ENCODE results near the gene PRDM10. TPM values are rescaled to one million over a fixed set of nuclear protein-coding genes. Genes with fewer than 3 reads are reported as not detected.
"Not testable (repeated sequence)": the region's sequence is repeated elsewhere in the genome, so short reads cannot be mapped to it uniquely, and the experiment has no call there.

PRDM10 gene
- polyA plus RNA-seq, 5 donors = 7.9 to 13.5 (median 9.5) TPM

DNA sequence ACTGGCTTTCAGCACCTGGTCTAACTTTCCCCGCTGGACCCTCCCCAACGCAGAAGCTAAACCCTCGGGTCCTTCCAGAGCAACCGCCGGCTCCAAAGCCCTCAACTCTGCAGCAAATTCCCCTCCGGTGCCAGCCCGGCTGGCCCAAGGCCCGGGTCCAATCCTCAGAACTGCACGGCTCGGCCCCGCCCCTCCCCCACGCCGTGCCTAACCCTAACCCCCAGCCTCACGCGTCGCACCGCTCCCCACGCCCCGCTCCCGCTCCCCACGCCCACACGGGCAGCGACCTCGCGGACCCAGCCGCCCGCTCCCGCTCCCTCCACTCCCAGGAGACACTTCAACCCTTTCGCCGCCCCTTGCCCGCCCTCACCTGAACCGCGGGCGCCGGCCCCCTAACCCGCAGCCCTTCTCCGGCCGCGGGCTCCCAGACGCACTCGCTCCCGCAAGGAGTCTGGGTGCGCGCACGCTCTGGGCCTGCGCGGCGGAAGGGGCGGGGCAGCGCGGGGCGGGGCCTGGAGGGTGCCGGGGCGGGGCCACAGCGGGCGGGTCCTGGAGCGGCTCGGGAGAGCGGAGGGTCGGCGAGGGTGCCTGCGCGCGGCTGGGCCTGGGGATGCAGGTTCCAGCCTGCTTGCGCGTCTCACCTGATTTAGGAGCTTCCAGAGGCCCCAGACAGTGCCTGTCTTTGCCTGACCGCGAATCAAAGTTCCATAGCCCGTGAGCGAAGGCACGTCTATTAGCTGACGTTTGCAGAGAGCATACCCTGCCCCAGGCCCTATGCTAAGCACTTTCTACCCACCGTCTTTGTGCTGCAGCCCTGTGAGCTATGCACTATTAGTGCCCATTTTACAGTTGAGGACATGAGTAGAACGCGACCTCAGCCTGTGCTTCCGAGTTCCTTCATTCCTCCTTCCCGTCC lies 107.3 kb downstream of the PRDM10 start, which contains the start of gene NFRKB:
NFRKB (minus strand) TSS at position 453 of the 916 bp plus-strand sequence. CDS start 2,729 bp downstream, outside the sequence.
- peak; percentile 80 for DNase-seq

DNA sequence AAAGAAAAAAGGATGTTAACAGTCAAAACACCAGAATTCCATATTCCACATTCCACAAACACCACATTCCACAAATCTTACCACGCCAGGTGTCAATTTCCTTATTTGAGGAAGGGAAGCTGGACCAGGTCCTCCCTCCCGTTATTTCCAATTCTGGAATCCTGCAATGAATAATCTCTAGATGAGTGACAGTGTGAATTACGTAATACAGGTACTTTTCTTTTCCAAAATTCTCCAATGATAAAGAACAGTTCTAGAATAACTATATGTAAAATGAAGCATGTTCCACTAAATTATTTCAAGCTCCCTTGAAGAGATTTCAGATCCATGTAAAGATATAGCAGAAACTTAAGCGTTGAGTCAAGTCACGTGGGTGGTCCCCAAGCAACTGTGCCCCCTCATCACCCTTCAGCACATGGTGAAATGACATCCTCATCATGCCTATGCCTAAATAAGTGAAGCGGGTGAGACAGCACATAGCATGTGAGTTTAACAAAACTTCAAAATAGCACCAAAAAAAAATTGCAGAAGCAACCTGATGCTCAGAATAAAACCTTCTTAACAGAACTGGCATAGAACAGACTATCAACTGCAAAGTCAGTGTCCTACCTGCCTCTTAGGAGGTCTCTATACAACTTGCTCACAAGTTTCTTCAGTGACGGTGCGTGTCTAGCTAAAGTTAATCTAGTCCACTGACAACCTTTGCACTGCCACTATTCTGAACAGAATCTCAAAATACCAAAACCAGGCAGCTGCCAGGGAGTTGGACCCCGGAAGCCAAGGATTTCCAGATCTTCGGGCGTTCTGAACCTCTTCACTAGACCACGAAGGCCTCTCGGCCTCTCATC lies 108.1 kb downstream of the PRDM10 start:
- DNase-seq = peak in 1 of 2 donors; percentile 3

DNA sequence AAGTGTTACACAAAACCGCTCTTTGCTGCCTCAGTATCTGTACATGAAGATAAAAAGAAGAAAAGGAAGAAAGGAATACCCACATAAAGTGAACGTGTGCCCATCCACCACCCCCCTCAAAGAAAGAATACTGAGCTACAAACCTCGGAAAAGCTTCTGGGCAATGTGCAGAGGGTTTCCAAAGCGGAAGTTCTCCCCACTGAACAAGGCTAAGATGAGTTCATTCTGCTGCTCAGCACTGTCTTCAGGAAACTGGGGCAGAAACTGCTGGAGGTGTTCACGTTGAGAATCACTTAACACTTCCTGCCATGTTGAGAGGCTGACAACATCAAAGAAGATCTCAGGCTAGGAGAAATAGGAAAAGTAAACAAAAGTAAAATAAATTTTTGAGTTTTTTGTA lies 114.2 kb downstream of the PRDM10 start:
- DNase-seq = no peak

DNA sequence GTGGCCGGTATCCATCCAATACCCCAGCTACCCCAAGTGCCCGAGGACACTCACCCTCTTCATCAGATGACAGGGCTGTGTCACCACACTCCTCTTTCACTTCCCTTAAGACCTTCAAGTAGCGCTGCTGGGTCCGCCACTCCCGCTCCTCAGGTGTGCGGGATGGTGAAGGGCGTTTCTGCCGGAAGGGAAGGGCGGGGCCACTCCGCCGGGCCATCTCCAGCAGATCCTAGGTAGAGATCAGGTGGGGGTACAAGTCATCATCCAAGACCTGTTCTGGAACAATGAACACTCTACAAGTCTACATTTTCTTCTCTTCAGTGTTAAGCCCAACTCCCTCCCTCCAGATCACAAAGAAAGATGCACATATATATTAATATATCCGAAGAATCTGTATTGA lies 117.3 kb downstream of the PRDM10 start:
- DNase-seq = no peak

DNA sequence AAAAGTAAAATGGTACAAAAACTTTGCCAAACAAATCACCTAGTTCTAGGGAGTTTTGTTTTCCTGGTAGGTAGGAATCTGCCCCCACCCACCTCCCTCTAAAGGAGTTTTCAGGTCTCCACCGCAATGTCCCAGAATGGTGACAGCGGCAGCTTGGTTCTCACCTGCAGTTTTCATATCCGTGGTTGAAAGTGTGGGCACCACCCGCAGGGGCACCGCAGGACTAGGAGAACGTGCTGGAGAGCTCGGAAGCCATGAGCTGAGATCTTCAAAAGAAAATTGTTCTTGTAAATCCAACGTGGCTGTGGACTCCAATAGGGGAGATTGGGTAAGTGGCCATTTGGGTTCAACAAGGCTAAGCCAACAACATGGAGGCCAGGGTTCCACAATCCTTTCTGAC lies 118.1 kb downstream of the PRDM10 start:
- no peak for DNase-seq

DNA sequence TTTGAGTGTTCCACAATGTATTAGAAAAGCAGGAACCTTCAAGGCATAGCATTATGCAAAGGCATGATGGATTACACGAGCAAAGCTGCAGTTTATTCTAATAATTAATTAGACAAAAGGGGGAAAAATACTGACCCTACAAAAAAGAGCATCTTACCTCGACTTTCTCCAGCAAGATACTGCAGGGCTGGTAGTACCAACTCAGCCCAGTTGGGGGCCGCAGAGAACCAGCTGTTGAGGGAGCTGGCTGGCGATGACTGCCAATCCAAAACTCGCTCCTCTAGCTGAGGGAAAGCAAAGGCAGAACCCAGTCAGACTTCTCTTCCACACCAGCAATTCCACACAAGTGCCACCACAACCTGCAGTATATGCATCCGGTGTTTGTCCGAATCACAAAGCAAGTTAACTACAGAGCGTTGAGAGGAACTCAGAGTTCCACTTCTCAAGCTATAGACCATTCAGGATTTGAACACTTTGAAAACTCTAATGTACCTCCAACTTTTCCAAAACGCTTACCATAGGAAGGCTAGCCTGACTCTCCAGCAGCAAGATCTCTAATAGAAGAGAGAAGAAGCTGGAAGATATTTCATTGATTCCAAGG lies 121.0 kb downstream of the PRDM10 start:
- no peak for DNase-seq

DNA sequence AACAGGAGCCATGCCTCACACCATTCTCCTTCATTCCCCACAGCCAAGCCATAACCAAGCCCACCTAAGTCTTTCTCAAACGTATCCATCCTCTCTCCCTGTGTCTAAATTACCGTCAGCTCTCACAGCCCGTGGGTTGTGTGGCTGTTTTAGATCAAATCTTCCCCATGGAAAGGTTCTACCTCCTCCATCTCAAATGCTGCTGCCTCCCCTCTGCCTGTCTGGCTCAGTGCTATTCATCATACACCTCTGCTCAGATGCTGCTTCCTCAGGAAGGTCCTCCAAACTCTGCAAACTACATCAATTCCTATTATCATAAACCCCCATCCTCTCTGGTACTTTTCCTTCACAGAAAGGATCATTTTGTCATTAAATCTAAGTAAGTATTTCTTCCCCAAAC lies 122.3 kb downstream of the PRDM10 start:
- no peak for DNase-seq

DNA sequence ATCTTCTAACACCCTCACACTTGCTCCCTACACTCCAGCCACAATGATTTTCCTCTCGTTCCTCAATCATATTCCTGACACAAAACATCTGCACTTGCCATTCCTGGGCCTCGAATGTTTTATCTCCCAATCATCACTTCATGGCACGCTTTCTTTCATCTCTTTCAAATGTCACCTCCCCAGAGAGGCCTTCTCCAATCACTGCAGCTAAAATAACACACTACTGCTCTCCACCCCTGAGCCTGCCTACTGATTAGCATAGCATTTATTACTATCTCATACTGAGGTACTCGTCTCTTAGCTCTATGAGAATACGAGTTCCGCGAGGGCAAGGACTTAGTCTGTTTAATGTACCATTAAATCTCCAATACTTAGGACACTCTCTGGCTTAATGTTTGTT lies 130.7 kb downstream of the PRDM10 start:
- no peak for DNase-seq

DNA sequence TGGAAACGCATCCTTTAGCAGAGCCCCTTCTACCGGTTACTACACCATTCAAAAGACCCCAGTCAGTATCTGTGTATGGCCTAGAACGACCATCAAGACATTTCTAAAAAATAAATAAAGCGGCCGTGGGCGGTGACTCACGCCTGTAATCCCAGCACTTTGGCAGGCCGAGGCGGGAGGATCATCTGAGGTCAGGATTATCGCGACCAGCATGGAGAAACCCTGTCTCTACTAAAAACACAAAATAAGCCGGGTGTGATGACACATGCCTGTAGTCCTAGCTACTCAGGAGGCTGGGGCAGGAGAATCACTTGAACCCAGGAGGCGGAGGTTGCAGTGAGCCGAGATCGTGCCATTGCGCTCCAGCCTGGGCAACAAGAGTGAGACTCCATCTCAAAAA lies 134.0 kb downstream of the PRDM10 start:
- DNase-seq = not testable (repeated sequence)

DNA sequence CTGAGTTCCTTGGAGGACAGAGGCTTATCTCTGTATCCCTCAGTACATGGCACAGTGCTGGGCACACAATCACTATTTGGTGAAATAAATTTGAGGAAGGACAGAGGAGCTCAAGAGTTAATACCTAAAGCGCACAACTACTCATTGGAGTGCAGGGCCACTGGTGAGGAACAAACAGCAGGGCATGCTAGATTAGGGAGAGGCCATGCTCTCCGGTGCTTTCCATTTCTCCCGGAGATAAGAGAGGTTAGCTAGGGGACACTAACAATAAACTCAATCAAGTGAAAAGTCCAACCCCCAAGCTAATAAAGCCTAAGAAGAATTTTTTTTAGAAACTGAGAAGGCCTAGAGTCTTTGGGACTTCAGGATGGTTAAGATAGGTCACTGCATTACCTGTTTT lies 136.3 kb downstream of the PRDM10 start:
- DNase-seq = no peak

DNA sequence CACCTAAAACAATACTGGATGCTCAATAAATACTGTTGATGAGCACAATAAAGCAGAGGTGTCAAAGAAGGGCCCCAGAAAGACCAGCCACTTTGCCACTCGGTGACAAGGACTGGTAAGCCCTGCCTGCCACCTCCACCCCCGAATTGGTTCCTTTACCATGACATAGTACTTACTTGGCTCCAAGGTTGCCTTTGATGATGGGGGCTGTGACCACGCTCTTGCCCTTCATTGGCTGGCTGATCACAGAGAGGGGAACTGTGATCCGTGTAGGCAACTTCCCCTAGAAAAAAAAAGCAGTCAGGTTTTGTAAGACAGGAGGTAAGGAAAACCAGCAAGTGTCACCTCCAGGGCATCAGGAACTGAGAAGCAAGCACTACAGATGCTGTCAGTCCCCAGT lies 136.9 kb downstream of the PRDM10 start:
- DNase-seq = no peak

DNA sequence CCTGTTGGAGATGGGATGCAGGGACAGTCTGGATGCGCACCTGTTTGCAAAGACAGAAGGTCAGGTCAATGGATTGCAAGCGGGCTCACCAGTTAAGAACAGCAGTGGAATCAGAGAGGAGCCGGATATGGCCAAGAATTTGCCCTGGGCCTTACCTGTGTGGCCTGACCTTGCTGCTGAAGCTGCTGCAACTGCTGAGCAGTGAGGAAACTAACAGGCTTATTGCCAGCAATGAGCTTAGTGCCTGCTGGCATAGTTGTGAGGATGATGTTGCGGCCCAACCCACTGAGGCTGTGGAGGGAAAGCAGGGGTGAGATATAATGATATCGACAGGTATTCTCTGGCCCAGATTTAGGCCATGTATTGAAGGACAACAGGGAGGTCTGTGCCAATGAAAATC lies 137.8 kb downstream of the PRDM10 start:
- no peak for DNase-seq

DNA sequence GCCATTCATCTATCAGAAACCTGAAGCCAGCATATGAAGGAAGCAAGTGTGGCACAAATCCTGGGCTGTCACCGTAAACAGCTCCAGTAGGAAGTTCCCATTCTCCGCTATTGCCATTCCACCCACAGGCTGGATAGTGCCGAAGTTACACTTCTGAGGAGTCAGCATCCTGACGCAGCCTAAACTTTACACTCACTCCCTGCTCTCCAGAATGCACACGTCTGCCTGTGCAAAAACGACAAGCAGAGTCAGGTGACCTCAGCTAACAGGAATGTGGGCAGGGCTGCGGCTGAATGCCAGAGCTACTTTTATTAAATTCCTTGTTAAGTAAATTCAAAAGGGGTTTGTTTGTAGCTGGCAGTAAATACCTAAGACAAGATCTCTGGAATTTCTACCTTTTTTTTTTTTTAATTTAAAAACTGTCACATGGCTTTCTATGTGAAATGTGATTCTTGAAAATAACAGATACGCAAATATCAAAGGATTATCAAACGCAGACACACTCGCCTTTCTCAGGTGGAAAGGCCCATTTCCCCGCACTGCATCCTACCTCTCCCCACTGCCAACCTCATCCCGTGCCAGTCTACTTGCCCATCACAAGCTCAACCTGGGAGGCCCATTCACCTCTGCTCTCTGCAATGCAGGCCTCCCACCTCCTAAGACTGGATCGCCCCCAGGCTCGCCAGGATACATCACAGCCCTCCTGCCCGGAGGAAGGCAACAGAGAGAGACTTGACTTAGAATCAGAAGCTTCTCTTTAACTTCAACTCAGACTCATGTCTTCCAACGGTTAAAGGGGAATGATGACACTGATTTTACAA lies 140.7 kb downstream of the PRDM10 start:
- DNase-seq = peak; percentile 57 to 58

DNA sequence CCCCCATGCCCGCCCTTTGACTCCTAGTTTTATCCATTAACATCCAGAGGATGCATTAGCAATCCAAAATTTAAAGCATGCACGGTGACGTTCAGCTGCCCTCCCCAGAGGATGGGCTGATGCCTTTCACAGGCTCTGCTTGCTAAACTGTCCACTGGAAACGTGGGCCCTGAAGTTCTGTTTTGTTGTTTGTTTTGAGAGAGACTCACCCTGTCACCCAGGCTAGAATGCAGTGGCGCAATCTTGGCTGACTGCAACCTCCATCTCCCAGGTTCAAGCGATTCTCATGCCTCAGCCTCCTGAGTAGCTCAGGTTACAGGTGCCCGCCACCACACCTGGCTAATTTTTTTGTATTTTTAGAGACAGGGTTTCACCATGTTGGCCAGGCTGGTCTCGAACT lies 146.6 kb downstream of the PRDM10 start:
- no peak for DNase-seq

DNA sequence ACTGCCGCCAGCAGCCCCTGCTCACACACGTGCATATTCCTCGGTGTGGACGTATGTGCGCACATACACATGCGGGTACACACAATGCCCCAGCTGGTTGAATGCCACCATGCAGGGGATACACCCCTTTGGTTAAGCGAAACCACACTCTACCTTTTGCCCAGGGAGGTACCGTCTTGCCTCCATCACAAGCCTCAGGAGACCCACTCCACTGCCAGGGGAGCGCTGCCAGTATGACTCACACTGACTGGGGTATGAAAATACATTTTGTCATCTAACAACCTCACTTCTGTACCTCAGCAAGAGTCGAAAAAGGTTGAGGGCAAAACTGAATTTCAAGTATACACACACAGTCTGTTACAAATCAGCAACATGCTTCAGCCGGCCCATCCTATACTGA lies 147.5 kb downstream of the PRDM10 start:
- no peak for DNase-seq

DNA sequence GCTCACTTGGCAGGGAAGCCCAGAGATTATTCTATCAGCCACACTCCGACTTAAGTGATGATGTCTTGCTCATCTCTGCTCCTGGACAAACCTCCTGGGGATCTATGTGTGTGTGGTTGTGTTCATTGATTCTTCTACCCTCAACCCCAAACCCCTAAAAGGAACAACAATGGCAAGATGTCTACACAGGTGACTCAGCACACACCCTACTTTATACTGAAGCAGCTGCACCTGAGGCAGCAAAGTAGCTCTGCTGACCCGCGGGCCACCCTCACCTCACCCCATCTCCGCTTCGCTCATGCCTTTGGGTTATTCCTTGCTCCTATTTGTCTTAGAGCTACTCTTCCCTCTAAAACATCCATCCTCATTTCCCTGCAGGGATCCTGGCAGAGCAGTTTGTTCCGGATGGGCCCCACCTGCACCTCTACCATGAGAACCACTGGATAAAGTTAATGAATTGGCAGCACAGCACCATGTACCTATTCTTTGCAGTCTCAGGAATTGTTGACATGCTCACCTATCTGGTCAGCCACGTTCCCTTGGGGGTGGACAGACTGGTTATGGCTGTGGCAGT lies 148.3 kb downstream of the PRDM10 start:
- no peak for DNase-seq

DNA sequence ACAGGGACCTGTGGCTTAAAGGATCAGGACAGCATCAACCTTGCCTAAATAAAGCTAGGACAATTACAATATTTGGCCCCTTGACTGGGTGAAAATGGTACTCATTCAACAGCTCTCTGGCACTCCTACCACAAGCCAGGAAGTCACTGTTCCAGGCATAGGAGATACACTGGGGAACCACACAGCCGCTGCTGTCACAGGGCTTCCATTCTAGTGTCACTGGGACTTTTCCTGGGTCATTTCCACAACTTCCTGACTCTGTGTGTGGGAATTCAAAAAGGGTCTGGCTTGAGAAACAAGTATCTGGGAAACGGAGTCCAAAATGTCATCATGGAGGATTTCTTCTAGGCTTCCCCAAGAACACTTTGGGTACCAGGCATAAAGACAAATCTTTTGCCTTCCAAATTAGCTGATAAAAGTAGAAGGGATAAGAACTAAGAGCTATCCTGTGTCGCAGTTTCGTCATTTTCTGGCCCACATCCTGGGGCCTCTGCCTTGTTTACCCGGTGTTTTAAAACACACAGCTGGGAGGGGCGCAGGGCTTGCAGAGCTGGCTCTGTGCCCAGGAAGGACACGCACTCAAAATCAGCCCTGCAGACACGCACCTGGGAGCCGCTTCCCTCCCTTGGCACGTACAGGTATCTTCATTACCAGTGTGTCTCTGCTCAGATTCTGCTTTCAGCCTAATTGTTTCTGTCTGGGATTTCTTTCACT lies 149.0 kb downstream of the PRDM10 start:
- peak; percentile 63 to 69 for DNase-seq

DNA sequence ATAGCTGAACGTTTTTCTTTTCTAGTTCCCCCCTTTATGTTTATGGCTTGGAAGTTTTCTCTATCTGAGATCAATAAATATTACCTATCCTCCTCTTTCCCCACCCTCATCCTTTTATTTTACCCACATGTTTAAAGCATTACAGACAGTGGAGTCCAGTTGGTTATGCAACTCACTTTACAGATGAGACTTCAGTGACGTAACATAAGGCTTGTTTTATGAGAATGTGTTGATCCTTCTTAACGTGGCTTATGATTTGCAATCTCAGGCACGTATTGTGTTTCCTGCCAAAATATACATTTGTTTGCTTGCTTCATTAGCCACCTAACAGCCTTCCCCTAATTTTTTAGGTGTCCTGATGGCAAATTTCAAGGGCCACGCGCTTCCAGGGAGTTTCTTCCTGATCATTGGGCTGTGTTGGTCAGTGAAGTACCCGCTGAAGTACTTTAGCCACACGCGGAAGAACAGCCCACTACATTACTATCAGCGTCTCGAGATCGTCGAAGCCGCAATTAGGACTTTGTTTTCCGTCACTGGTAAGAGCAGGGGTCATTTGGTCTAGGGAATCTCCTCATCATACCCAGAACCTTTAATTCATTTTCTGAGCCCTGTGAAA lies 150.4 kb downstream of the PRDM10 start:
- DNase-seq = no peak

All from right lung (tissue), 5 donors.